ENCODE data around the gene CTXN2.

GRCh38 chr15:48221885-48222284, 30.4 kb downstream of the CTXN2 start:
- TF ChIP-seq, protein P1, sequence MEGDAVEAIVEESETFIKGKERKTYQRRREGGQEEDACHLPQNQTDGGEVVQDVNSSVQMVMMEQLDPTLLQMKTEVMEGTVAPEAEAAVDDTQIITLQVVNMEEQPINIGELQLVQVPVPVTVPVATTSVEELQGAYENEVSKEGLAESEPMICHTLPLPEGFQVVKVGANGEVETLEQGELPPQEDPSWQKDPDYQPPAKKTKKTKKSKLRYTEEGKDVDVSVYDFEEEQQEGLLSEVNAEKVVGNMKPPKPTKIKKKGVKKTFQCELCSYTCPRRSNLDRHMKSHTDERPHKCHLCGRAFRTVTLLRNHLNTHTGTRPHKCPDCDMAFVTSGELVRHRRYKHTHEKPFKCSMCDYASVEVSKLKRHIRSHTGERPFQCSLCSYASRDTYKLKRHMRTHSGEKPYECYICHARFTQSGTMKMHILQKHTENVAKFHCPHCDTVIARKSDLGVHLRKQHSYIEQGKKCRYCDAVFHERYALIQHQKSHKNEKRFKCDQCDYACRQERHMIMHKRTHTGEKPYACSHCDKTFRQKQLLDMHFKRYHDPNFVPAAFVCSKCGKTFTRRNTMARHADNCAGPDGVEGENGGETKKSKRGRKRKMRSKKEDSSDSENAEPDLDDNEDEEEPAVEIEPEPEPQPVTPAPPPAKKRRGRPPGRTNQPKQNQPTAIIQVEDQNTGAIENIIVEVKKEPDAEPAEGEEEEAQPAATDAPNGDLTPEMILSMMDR (IDR thresholded peaks at IDR 0.05; ENCODE audit: low read length): no peak
- no peak for TF ChIP-seq EZH2 (optimal IDR thresholded peaks at IDR 0.05; ENCODE audit: low read depth, low read length)

All from MM.1S (cell line).